Stimulated activated CD8-positive, alpha-beta memory T cell treated with anti-CD3 and anti-CD28 coated beads, Interleukin-4, amount 100 ng/mL, for 24 hours (primary cell): ENCODE data around the gene DOK3.
"Not testable (repeated sequence)": the region's sequence is repeated elsewhere in the genome, so short reads cannot be mapped to it uniquely, and the experiment has no call there.

Source experiments
- DNase-seq: peaks from one replicate; pipeline ENCODE4 v3.0.0-alpha.2; 2020; ENCODE audit warnings: low read depth

DOK3 gene

DNA sequence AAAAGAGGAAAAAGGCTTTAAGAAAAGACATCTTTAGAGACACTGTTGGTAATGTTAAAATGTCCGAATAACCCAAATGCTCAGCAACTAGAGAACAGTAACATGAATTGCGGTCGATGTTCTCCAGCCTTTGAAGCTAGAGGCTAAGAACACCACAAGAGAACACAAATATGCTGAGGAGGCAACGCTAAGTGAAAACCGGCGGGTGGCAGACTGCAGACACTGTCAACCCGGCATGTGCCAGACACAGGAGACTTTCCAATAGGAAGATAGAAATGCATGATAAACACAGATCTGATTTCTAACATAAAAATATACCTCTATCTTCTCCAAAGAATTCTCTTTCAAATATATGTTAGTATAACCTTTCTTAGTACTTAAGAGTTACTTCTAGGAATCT lies 25.5 kb upstream of the DOK3 start:
- DNase-seq = no peak

DNA sequence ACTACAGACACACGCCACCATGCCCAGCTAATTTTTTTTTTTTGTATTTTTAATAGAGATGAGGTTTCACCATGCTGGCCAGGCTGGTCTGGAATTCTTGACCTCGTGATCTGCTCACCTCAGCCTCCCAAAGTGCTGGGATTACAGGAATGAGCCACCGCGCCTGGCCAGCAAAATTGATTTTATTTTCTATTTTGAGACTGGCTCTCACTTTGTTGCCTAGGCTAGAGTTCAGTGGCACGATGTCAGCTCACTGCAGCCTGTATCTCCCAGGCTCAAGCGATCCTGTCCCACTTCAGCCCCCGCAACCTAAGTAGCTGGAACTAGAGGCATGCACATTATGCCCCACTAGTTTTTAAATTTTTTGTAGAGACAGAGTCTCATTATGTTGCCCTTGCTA lies 24.8 kb upstream of the DOK3 start:
- not testable (repeated sequence) for DNase-seq

DNA sequence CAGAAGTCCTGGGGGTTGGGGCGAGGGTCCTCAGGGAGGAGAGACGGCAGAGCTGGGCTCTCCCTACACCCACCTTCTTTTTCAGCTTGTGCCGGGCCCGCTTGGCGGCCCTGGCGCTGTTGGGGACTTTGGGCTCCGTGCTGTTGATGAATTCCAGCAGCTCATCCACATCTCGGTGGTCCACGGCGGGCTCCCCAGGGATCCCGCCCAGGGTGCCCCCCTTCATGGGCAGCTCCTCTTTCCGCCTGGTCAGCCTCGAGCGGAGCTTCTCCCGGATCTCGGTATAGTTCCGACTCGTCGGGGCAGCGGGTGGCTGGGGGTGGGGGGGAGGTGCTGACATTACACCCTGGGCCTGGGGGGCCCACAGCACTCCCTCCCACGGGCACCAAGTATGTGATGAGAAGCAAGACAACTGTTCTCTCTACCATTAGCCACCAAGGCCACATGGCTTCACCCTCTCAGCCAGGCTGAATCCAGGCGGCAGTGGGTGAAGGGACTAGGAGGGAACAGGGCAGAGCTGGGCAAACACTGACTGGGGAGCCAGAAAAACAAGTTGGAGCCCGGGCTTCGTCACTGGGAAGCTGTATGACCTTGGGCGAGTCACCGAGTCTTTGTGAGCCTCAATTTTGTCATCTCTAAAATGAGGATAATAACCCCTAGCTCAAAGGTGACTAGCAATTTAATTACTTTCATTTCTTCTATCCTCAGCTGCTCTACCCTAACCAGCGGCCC lies 21.7 kb upstream of the DOK3 start:
- no peak for DNase-seq

DNA sequence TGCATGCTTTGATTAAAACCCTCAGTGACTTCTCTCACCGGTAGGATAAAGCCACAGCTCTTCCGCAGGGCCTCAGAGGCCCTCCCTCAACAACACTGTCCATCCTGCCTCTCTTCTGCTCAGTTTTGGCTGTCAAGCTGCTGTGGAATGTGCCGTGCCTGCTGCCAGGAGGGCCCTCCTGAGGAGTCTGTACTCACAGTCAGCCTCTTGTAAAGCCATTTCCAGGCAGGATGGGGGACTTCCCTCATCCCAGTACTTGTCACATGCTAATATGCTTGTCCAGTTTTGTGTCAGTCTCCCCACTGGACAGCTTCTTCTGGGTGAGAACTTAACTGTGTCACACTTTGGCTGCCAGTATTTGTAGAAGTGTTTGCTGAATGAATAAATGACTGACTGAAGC lies 21.0 kb upstream of the DOK3 start:
- no peak for DNase-seq

DNA sequence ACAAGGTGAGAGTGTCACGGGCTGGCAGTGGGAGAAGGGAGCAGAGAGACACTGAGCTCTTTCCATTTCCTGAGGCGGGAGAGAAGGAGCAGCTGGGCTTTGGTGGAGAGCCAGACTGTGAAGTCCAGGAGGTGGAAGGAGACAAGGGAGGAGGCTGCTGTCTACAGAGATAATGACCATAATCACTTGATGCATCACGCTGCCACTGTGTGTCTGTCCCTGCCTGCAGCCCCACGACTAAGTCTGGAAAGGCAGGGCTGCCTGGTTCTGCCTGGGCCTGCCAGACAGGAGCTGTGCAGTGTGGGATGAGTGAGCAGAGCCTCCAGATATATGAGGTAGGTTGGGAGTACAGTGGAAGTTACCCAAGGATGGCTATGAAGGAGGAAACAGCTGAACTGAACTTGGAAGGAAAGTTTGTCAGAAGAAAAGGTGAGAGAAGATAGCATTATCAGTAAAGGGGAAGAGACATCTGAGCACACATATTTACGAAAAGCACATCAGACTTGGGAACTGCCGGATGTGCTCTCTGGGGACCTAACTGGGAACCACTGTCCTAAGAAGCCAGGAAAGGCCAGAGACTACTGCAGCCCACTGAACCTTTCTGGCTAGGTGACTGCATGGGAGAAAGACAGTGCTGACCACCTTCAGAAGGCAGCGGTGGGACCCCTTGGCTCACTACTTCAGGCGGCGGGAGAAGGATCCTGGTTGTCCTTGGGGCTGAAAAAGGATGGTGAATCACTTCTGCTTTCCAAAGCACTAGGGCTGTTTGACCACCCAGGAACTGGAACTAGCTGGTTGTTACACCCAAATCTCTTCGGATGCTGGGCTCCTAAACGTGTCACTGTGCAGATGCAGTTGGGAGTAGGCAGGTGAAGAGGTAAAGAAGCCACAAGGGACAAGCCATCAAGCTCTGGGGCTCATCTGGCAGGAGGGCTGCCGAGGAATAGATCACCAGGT lies 19.9 kb upstream of the DOK3 start:
- no peak for DNase-seq

DNA sequence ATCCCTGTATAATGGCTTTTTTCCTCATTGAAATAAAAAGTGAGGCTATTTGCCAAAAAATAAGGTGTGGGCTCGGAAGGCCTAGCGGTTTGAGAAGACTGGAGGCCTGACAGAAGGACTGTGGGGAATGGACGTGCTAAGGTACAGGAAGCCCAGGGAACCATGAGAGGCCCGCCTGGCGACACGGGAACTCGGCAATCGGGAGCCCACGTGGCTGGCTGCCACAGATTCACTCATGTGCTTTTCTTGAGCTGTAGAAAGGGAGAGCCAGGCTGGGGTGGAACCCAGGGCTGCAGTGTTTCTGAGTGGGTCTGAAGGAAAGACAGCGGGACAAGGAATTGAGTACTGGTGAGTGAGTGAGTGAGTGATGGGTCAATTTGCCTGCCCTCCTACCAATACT lies 19.0 kb upstream of the DOK3 start:
- no peak for DNase-seq

DNA sequence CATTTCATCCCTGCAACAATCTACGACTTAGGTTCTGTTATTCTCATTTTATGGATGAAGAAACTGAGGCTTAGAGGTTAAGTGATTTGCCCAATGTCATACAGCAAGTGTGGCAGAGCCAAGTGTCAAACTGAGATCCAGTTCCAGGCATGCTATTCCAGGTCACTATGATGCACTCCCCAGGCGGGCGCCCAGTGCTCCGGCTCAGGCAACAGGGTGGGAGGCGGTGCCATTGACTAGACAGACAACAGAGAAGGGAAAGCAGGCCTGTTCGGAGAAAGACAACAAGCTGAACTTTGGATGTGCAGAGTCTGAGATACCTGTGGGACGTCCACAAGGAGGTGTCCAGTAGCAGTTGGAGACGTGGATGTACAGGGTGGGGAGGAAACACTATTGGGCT lies 18.0 kb upstream of the DOK3 start:
- no peak for DNase-seq

DNA sequence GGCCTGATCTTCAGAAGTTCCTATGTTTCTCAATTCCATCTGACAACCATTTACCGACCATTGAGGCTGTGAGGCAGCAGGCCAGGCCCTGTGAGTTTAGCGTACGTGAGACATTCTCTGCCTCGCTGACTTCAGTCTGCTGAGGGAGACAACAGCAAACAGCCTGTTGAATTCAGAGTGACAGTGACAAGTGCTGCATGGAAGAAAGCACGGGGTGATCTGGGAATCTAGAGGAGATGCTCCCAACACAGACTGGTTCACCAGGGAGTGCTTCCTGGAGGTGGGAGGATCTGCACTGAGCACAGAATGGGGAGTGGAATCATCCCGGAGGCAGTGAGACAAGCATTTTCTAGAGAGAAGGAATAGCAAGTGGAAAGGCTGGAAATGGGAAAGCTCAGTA lies 17.2 kb upstream of the DOK3 start:
- DNase-seq = no peak

DNA sequence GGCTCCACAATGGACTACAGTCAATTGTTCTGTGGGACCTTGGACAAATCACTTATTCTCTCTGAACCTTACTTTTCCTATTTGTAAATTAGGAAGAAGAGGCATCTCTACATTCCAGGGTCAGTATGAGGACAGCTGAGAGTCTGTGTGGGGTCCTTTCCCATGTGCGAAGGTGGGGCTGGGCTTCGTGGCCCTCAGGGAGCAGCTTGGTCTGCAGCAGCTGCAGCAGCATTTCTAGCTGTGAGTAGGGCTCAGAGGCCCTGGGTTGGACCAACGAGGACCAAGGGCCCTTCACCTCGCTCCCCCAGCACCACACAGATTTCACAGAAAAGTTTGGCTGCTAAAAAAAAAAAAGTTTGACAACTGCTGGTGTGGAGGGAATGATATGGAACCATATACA lies 16.6 kb upstream of the DOK3 start:
- DNase-seq = no peak

DNA sequence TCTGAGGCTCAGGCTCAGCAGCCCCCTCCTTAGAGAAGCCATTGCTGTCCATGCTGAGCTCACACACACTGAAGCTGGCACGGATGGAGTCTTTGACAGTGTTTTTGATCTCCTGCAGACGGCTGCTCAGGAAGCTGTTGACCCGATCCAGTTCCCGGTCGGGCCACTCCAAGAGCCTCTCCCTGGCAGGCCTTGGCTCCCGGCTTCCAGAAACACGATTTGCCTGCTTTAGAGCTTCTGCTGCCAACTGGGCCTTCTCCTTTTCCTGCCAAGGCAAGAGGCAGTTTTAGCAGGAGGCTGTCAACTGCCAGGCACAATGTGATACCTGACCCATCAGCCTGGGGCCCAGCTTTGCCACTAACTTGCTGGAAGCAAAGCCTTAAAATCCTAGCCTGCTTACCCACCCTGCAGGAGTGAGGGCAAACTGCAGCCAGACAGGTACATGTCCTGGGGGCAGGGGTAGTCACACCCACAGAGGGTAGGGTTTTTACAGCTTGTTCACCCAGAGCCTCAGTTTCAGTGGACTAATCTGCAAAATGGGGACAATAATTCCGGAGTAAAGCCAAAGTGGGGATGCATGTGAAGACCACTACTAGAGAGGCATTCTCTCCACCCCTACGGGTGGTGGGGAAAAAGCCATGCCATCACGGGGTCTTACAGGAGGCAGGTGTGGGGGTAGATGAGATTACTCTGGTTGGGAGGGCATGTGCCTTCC lies 15.5 kb upstream of the DOK3 start:
- DNase-seq = no peak

DNA sequence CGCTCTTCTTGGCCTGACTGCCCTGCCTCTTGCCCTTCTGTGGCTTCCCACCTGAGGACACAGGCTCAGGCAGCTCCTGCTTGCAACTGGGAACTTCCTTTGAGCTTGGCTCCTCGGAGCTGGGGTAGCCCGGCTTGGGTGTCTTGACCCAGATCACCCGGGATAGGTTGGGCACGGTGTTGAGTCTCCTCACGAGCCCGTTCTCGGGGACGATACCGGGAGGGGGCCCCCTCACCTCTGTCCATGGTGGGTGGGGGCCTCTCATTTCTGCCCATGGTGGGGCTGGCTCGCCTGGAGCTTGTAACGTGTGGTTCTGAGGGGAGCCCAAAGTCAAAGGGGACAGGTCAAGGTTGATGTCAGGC lies 14.9 kb upstream of the DOK3 start:
- no peak for DNase-seq

DNA sequence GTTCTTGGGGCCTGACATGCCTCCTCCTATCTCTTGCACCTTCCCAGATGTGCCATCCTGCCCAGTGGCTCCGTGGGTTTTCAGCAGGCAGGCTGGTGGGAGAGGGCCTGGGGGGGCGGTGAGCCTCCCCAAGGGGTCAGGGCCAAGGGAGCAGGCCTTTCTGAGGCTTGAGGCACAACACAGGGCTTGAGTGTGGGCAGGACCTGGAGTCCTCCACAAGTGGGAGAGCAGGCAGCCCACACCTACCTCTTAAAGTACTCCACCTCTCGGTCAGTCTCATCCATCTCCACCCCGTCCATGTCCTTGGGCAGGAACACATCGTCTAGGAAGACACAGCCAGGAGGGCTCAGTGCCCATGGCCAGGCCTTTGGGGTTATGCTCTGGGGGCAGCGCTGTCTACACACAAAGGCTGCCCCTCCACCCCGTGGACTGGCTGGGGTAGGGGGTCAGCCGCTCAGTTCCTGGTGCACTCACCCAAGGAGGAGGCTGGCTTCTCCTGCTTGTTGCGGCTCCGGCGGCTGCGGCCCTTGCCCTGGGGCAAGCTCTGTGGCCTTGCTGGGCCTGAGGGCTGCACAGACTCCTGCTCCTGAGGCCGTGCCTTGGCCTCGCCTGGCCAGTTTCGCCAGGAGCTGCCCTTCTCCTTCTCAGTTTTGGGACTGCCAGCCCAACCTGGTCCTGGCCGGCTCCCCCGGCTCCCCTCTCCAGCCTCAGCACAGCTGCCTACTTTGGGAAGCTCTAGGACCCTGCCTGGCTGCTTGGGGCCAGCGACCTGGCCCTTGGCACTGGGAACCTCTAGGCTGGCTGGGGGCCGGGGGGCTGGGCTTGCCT lies 14.3 kb upstream of the DOK3 start:
- DNase-seq = no peak

DNA sequence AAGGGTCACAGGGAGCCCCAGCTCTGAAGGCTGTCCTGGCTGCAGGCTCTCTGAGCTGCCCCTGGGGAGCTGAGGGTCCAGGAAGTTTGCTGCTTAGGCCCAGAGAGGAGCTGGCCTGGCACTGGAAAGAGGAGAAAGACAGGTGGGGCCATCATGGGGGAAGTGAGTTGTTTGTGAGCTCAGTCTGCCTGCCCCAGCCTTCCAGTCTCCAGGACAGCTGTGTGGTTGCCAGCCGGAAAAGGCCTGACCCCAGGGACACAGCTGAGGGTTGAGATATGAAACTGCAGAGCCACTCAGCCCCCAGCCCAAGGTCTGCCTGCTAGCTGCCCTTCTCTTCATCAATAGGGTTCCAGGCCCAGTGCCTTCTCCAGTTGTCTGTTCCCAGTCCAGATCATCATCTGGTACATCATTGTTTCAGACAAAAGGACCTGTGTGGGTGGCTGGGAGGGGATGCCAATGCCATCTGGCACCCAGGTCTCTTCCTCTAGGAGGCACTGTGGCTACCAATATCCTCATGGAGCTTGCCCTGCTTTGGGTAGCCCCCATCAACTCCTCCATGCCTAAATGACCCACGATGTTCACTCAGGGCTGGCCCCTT lies 11.4 kb upstream of the DOK3 start:
- DNase-seq = no peak

DNA sequence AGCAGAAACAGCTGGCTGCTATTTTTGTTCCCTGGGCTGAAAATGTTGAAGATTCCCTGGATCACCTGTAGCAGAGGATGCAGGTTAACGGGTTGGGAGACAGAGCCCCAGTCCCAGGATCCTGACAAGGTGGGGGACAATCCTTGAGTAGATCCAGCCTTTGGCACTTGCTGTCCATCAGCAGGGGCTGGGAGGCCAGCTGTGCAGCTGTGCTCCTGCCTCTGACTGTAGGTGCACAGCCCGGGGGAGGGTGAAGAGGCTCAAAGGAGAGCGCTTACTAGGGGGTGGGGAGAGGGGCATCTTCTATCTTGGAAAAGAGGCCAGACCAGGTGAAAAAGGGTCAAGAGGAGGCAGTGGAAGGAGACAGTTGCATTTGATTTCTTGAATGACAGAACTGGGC lies 10.6 kb upstream of the DOK3 start:
- no peak for DNase-seq

DNA sequence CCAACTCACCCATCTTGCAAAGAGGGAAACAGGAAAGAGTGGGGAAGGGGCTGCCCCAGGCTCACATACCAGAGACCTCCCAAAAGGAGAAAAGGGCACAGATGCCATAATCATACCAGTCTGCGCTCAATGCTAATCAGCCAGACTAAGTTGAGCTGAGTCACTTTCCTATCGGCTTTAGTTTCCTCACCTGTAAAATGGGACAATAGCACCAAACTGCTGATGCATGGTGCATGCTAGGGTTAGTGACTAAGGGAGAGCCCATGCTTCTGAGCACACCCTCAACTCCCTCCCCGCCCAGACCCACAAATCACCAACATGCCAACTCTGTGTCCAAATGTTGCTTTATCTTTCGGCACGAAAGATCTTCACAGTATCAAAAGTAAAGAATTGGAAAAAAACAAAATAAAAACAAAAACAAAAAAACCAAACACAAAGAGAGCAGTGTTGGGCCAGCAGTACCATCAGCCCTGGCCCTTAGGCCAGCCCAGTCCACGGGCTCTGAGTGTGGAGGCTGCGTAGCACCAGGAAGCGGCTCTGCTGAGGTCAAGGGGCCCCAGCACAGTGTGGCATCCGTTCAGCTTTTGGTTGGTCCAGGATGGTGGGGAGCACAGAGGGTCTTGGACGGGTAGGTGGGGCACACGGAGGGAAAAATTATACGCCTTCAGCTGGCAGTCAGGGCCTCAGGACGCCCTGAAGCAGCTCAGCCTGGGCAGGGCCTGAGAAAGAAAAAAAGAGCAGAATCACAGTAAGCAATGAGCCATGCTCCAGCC lies 10.0 kb upstream of the DOK3 start:
- DNase-seq = no peak

DNA sequence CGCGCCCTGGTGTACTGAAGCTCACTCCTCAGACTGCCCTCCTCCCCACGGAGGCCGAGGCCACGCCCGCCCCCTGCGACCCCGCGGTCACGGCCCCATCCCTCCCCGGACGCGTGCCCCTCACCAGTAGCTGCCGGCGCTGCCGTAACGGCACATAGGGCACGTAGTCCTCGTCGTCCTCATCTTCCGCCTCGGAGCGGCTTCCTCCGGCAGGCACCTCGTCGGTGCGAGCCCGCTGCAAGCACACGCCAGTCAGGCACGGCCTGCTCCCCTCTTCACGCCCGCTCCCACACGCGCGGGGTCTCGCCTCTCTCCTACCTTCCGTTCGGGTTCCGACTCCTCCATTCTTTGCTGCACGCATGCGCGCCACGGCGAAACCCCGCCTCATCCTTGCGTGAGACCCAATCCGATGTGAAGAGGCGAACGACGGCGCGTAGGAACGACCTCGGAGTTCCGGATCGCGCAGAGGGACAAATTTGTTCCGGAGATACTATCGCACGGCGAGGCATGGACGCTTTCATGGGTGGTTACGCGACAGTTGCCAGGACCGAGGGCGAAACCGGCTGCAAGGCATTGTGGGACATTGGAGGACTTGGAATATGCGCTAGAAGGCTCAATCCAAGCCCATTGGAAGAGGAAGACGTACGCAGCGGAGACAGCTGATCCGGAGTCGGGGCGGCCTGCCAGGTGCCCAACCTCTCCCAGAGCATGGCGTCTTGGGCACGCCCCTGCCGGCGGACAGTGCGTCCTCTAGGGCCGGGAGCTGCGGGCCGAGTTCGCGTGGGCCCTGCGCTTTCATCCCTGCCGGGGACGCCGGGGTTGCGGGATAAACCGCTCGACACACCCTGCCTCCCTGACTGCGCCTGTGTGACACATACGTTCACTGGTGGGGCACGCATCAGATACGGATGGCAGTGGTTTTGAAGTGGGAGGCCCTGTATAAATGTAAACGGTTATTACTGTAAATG lies 7.3 kb upstream of the DOK3 start, which contains the start of gene DDX41:
TSS of gene DDX41 (minus strand) at position 361 of the 968 bp plus-strand sequence. CDS start at position 345, 16 bp downstream.
- DNase-seq = peak; percentile 94

DNA sequence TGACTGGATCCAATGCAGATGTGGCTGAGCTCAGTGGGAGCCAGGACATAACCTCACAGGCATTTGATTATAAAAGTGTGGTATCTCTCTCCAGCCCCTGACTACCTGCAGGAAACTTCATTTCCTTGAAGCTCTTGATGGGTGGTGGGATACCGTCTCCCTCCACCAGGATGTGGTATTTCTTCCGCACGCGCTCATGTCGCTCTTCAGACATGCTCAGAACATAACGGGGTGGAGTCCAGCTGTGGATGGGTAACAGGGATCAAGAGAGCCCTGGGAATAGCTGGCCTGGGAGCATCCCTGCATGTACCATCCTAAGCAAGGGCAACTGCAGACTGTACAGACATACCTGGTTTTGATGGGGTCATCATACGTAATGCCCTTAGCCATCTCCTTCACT lies 6.0 kb upstream of the DOK3 start:
- no peak for DNase-seq

DNA sequence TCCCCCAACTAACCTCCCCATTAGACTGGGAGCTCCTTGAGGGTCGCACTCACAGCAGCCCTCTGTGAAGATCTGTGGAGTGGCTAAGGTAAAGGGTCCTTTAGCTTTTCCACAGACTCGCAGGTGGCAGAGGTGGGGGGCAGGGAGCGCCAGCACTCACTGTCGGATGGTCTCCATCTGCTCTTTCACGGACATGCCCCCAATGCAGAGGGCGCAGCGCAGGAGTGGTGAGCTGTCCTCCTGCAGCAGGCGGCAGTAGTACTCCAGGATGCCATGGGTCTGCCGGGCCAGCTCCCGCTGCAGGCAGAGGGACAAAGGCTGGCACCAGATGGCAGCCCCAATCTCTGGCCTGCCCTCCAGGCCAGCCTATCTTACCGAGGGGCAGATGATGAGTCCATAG lies 4.9 kb upstream of the DOK3 start:
- no peak for DNase-seq

DNA sequence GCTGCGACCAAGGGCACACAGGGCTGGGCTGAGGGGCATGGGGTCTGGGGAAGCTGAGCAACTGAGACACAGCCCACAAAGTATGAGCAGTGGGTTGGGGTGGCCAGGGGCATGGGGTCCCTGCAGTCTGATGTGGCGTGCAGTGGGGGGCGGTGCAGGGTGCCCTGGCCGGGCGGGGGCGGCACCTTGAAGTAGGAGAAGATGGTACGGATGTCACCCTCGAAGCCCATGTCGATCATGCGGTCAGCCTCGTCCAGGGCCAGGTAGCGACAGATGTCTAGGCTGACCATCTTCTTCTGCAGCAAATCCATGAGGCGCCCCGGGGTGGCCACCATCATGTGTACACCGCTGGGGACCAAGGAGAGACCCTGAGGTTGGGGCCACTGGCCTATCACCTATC lies 3.9 kb upstream of the DOK3 start:
- DNase-seq = no peak
